SJCRH30 (cell line): ENCODE data around the gene POLR3A. TPM values are rescaled to one million over a fixed set of nuclear protein-coding genes. Genes with fewer than 3 reads are reported as not detected.
A peak's percentile ranks its signal among the peaks of the same experiment; 100 is the strongest.

ENCODE experiments used
- DNase-seq, 2 experiments: peaks; one replicate each; pipeline ENCODE4 v3.0.0-alpha.2; 2015 to 2020
- H3K27ac ChIP-seq: fragments of 250-450 bp; sonication (Bioruptor Pico); 2 replicates; pipeline ENCODE4 v1.5.1; 2020; ENCODE audit warnings: mild to moderate bottlenecking, moderate library complexity
- H3K27me3 ChIP-seq: fragments of 250-450 bp; sonication (Bioruptor Pico); 2 replicates; pipeline ENCODE4 v1.5.1; 2020; ENCODE audit warnings: mild to moderate bottlenecking, moderate library complexity
- H3K36me3 ChIP-seq: fragments of 250-450 bp; sonication (Bioruptor Pico); 2 replicates; pipeline ENCODE4 v1.5.1; 2020; ENCODE audit warnings: mild to moderate bottlenecking, moderate library complexity
- H3K4me1 ChIP-seq: fragments of 250-450 bp; sonication (Bioruptor Pico); 2 replicates; pipeline ENCODE4 v1.5.1; 2020; ENCODE audit warnings: mild to moderate bottlenecking, moderate library complexity
- H3K4me3 ChIP-seq: fragments of 250-450 bp; sonication (Bioruptor Pico); 2 replicates; pipeline ENCODE4 v1.5.1; 2020; ENCODE audit warnings: mild to moderate bottlenecking, moderate library complexity
- H3K9me3 ChIP-seq: fragments of 250-450 bp; sonication (Bioruptor Pico); replicated peaks from 2 replicates; pipeline ENCODE4 v1.5.1; 2020; ENCODE audit warnings: mild to moderate bottlenecking, moderate library complexity
- total RNA-seq: library from RNA; depleted of rRNA; stranded (reverse); fragments of >200 nt; shearing (Covaris generic); gene quantifications from 2 replicates; pipeline ENCODE4 v1.2.3, GENCODE V29; 2014

The POLR3A gene
- total RNA-seq, 1 experiment from 2014 or later: 22.6 TPM

- Histone ChIP-seq H3K4me3 (no peak overlapping the region), H3K4me1 (no peaks in the 10 kb centered on the region), H3K9me3 (no peaks in the 10 kb centered on the region)
Measured at GRCh38 chr10:78062296-78062695, 33.0 kb upstream of the POLR3A start.

GRCh38 chr10:78059906-78060702, 30.8 kb upstream of the POLR3A start:
- no peaks in the 10 kb centered on the region for H3K9me3 ChIP-seq
- H3K27ac ChIP-seq: no peak overlapping the region
- H3K4me3 ChIP-seq: no peak overlapping the region

More at GRCh38 chr10:78062296-78062695, 33.0 kb upstream of the POLR3A start:
- DNase-seq: no peak
- H3K36me3 ChIP-seq: no peaks in the 10 kb centered on the region
- H3K27ac ChIP-seq: no peak overlapping the region
- H3K27me3 ChIP-seq: no peaks in the 10 kb centered on the region

GRCh38 chr10:78058562-78058961, 29.2 kb upstream of the POLR3A start:
- H3K27ac ChIP-seq: no peak overlapping the region
- no peaks in the 10 kb centered on the region for H3K27me3 ChIP-seq
- H3K4me1 ChIP-seq: no peaks in the 10 kb centered on the region
- no peaks in the 10 kb centered on the region for H3K9me3 ChIP-seq
- H3K4me3 ChIP-seq: no peak overlapping the region
- H3K36me3 ChIP-seq: no peaks in the 10 kb centered on the region
- no peak for DNase-seq

More at GRCh38 chr10:78059906-78060702, 30.8 kb upstream of the POLR3A start:
- no peaks in the 10 kb centered on the region for H3K36me3 ChIP-seq
- H3K27me3 ChIP-seq: no peaks in the 10 kb centered on the region
- H3K4me1 ChIP-seq: no peaks in the 10 kb centered on the region
- no peak for DNase-seq

- H3K27me3 ChIP-seq: no peaks in the 10 kb centered on the region
- H3K9me3 ChIP-seq: no peaks in the 10 kb centered on the region
- no peak overlapping the region for H3K4me3 ChIP-seq
- peak; percentile 15 to 30 for DNase-seq
- no peaks in the 10 kb centered on the region for H3K4me1 ChIP-seq
- no peak overlapping the region; the same call in 1 of the 2 replicates for H3K27ac ChIP-seq
- no peaks in the 10 kb centered on the region for H3K36me3 ChIP-seq
Measured at GRCh38 chr10:78053211-78053868, 24.0 kb upstream of the POLR3A start.

GRCh38 chr10:78049851-78050250, 20.5 kb upstream of the POLR3A start:
- Histone ChIP-seq H3K27ac (no peak overlapping the region), H3K4me3 (no peak overlapping the region), H3K36me3 (no peaks in the 10 kb centered on the region), H3K4me1 (no peaks in the 10 kb centered on the region), H3K9me3 (no peaks in the 10 kb centered on the region), H3K27me3 (no peaks in the 10 kb centered on the region)
- DNase-seq: no peak

- H3K9me3 ChIP-seq: no peaks in the 10 kb centered on the region
- H3K27ac ChIP-seq: no peak overlapping the region
- H3K27me3 ChIP-seq: no peaks in the 10 kb centered on the region
- no peak overlapping the region for H3K4me3 ChIP-seq
- H3K4me1 ChIP-seq: no peaks in the 10 kb centered on the region
- peak; percentile 81 to 91 for DNase-seq
- H3K36me3 ChIP-seq: peaks cover 8% of the 10 kb centered on the region
Measured at GRCh38 chr10:78047314-78047891, 18.1 kb upstream of the POLR3A start.

- H3K4me1 ChIP-seq: no peaks in the 10 kb centered on the region
- H3K4me3 ChIP-seq: no peak overlapping the region
- peaks cover 14% of the 10 kb centered on the region for H3K36me3 ChIP-seq
- H3K27me3 ChIP-seq: no peaks in the 10 kb centered on the region
- no peaks in the 10 kb centered on the region for H3K9me3 ChIP-seq
- no peak for DNase-seq
- H3K27ac ChIP-seq: no peak overlapping the region
Measured at GRCh38 chr10:78046711-78047269, 17.5 kb upstream of the POLR3A start.

GRCh38 chr10:78045856-78046255, 16.5 kb upstream of the POLR3A start:
- no peak overlapping the region for H3K4me3 ChIP-seq
- H3K27me3 ChIP-seq: no peaks in the 10 kb centered on the region
- no peak overlapping the region for H3K27ac ChIP-seq
- H3K9me3 ChIP-seq: no peaks in the 10 kb centered on the region
- H3K36me3 ChIP-seq: peaks cover 21% of the 10 kb centered on the region
- no peaks in the 10 kb centered on the region for H3K4me1 ChIP-seq
- no peak for DNase-seq

GRCh38 chr10:78045237-78045636, 15.9 kb upstream of the POLR3A start:
- no peaks in the 10 kb centered on the region for H3K27me3 ChIP-seq
- no peak overlapping the region for H3K4me3 ChIP-seq
- no peak overlapping the region for H3K27ac ChIP-seq
- peaks cover 27% of the 10 kb centered on the region for H3K36me3 ChIP-seq
- DNase-seq: no peak
- peaks cover 3% of the 10 kb centered on the region; the same call in 1 of the 2 replicates for H3K4me1 ChIP-seq
- H3K9me3 ChIP-seq: no peaks in the 10 kb centered on the region

GRCh38 chr10:78044699-78045098, 15.4 kb upstream of the POLR3A start:
- Histone ChIP-seq H3K9me3 (no peaks in the 10 kb centered on the region), H3K4me3 (no peak overlapping the region), H3K27ac (no peak overlapping the region), H3K27me3 (no peaks in the 10 kb centered on the region), H3K36me3 (peaks cover 33% of the 10 kb centered on the region), H3K4me1 (peaks cover 3% of the 10 kb centered on the region; the same call in 1 of the 2 replicates)
- DNase-seq: no peak

GRCh38 chr10:78044179-78044578, 14.9 kb upstream of the POLR3A start:
- DNase-seq: no peak
- H3K27ac ChIP-seq: no peak overlapping the region
- no peaks in the 10 kb centered on the region for H3K9me3 ChIP-seq
- peaks cover 3% of the 10 kb centered on the region; the same call in 1 of the 2 replicates for H3K4me1 ChIP-seq
- no peaks in the 10 kb centered on the region for H3K27me3 ChIP-seq
- H3K4me3 ChIP-seq: no peak overlapping the region
- H3K36me3 ChIP-seq: peaks cover 38% of the 10 kb centered on the region

GRCh38 chr10:78042752-78043104, 13.4 kb upstream of the POLR3A start:
- peak in 1 of 2 experiments; percentile 27 for DNase-seq
- no peaks in the 10 kb centered on the region for H3K9me3 ChIP-seq
- peaks cover 52% of the 10 kb centered on the region for H3K36me3 ChIP-seq
- no peaks in the 10 kb centered on the region for H3K27me3 ChIP-seq
- H3K4me1 ChIP-seq: peaks cover 3% of the 10 kb centered on the region; the same call in 1 of the 2 replicates
- H3K4me3 ChIP-seq: no peak overlapping the region
- H3K27ac ChIP-seq: no peak overlapping the region

- H3K9me3 ChIP-seq: no peaks in the 10 kb centered on the region
- no peak overlapping the region for H3K27ac ChIP-seq
- peaks cover 3% of the 10 kb centered on the region; the same call in 1 of the 2 replicates for H3K4me1 ChIP-seq
- no peaks in the 10 kb centered on the region for H3K27me3 ChIP-seq
- H3K36me3 ChIP-seq: peaks cover 58% of the 10 kb centered on the region
- DNase-seq: peak in 1 of 2 experiments; percentile 21
- no peak overlapping the region for H3K4me3 ChIP-seq
Measured at GRCh38 chr10:78042058-78042751, 12.9 kb upstream of the POLR3A start.
